ENCODE measurements around the gene AK2.
"Not testable (repeated sequence)": the region's sequence is repeated elsewhere in the genome, so short reads cannot be mapped to it uniquely, and the experiment has no call there.

Gene AK2

GRCh38 chr1:33080373-33080772 lies 43.7 kb upstream of the AK2 start:
- peak overlapping the region; percentile 91 for H3K4me3 ChIP-seq (ENCODE audit: low read length)
- no peak for DNase-seq (ENCODE audit: low read depth)
- TF ChIP-seq, protein P1, sequence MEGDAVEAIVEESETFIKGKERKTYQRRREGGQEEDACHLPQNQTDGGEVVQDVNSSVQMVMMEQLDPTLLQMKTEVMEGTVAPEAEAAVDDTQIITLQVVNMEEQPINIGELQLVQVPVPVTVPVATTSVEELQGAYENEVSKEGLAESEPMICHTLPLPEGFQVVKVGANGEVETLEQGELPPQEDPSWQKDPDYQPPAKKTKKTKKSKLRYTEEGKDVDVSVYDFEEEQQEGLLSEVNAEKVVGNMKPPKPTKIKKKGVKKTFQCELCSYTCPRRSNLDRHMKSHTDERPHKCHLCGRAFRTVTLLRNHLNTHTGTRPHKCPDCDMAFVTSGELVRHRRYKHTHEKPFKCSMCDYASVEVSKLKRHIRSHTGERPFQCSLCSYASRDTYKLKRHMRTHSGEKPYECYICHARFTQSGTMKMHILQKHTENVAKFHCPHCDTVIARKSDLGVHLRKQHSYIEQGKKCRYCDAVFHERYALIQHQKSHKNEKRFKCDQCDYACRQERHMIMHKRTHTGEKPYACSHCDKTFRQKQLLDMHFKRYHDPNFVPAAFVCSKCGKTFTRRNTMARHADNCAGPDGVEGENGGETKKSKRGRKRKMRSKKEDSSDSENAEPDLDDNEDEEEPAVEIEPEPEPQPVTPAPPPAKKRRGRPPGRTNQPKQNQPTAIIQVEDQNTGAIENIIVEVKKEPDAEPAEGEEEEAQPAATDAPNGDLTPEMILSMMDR (conservative IDR thresholded peaks at IDR 0.05; ENCODE audit: low read length) = no peak

GRCh38 chr1:33078030-33078591 lies 41.4 kb upstream of the AK2 start:
- H3K4me3 ChIP-seq (ENCODE audit: low read length) = no peak overlapping the region
- TF ChIP-seq, protein P1 (conservative IDR thresholded peaks at IDR 0.05; ENCODE audit: low read length) = no peak
- DNase-seq (ENCODE audit: low read depth) = no peak

GRCh38 chr1:33074193-33074945 lies 37.7 kb upstream of the AK2 start:
- H3K4me3 ChIP-seq (ENCODE audit: low read length) = no peak overlapping the region
- TF ChIP-seq, protein P1 (conservative IDR thresholded peaks at IDR 0.05; ENCODE audit: low read length) = no peak
- no peak for DNase-seq (ENCODE audit: low read depth)

DNA sequence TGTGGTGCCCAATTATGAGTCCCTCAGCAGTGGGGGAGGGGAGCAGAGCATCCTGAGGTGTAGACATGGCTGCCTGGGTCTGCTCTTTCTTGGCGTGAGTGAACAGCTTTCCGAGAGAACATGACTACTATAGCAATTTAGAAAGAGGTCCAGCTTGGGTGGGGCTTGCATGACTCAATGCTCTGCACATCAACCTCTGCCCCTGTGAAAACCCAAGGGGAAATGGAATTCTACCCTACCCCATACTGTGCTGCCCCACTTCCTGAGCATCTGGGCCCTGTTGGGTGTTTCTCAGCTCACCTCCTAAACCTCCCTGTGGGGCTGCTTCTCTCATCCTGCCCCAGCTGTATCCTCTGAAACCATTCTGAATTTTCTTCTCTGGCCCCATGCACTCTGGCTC lies 36.0 kb upstream of the AK2 start:
- no peak overlapping the region for H3K4me3 ChIP-seq (ENCODE audit: low read length)
- no peak for DNase-seq (ENCODE audit: low read depth)
- TF ChIP-seq, protein P1 (conservative IDR thresholded peaks at IDR 0.05; ENCODE audit: low read length) = no peak

GRCh38 chr1:33070628-33071027 lies 33.9 kb upstream of the AK2 start:
- no peak for DNase-seq (ENCODE audit: low read depth)
- no peak overlapping the region for H3K4me3 ChIP-seq (ENCODE audit: low read length)
- TF ChIP-seq, protein P1 (conservative IDR thresholded peaks at IDR 0.05; ENCODE audit: low read length) = no peak

- not testable (repeated sequence) for H3K4me3 ChIP-seq (ENCODE audit: low read length); DNase-seq (ENCODE audit: low read depth)
Measured at GRCh38 chr1:33068108-33068507, 31.4 kb upstream of the AK2 start.

GRCh38 chr1:33066477-33066876 lies 29.8 kb upstream of the AK2 start:
- not testable (repeated sequence) for H3K4me3 ChIP-seq (ENCODE audit: low read length); DNase-seq (ENCODE audit: low read depth)

DNA sequence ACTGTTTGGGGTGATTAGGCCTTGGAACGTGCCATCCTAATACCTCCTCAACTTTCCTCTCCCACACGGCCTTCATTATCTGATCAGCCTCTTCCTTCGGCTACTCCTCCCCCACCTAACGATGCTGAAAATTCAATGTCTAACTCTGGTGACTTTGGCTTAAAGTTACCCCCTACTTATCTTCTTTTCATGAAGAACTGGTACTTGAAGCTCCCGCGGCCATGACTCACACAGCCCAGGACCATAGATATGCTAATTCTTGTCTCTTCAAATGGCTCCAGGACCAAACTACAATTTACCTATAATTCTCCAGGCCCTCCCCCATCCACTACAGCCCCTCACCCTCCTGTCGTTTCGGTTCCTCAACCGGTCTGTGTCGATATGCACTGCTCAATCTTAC lies 28.6 kb upstream of the AK2 start:
- DNase-seq (ENCODE audit: low read depth) = no peak
- H3K4me3 ChIP-seq (ENCODE audit: low read length) = no peak overlapping the region
- TF ChIP-seq, protein P1 (conservative IDR thresholded peaks at IDR 0.05; ENCODE audit: low read length) = no peak

GRCh38 chr1:33064284-33064683 lies 27.6 kb upstream of the AK2 start:
- DNase-seq (ENCODE audit: low read depth) = not testable (repeated sequence)

More at GRCh38 chr1:33064284-33064683, 27.6 kb upstream of the AK2 start:
- H3K4me3 ChIP-seq (ENCODE audit: low read length) = not testable (repeated sequence)
